Transverse colon (tissue), 4 donors: ENCODE data around the gene TMEM37.

Experiments used
- CTCF ChIP-seq, 5 experiments: fragments of 200-600 bp in 3 of 5; fragments of 450-650 bp in 2 of 5; sonication (generic) in 3 of 5; IDR thresholded peaks; 1 replicate in 2 of 5; 2 replicates in 3 of 5; pipeline ENCODE4 v1.5.1; 2016 to 2017; ENCODE audit warnings: antibody characterized with exemption in 5 of 5, inconsistent platforms in 3 of 5, mild to moderate bottlenecking in 2 of 5, moderate library complexity in 1 of 5
- EP300 ChIP-seq: sonication (generic); formaldehyde crosslinking; IDR thresholded peaks from one replicate; pipeline ENCODE4 v1.6.1; 2017; ENCODE audit warnings: antibody characterized with exemption, low read depth
- POLR2A ChIP-seq: fragments of 450-650 bp; IDR thresholded peaks from one replicate; pipeline ENCODE4 v1.6.1; 2016; ENCODE audit warnings: antibody characterized with exemption, mild to moderate bottlenecking, moderate library complexity
- POLR2AphosphoS5 ChIP-seq, 3 donors: sonication (generic); formaldehyde crosslinking; IDR thresholded peaks; one replicate each; pipeline ENCODE4 v1.6.1; 2016; ENCODE audit warnings: antibody characterized with exemption in 3 of 3

GRCh38 chr2:119468154-119468955, 36.7 kb downstream of the TMEM37 start:
- TF ChIP-seq CTCF (IDR thresholded peaks at IDR 0.05) = no peak
- no peak for TF ChIP-seq POLR2A
- TF ChIP-seq POLR2AphosphoS5 (IDR thresholded peaks at IDR 0.05) = no peak
- TF ChIP-seq EP300 = no peak
